ENCODE results near the gene KLHL42.
A peak's percentile ranks its signal among the peaks of the same experiment; 100 is the strongest.

KLHL42 gene

GRCh38 chr12:27780612-27781408, 777 bp downstream of the KLHL42 start:
- DNase-seq = no peak

- no peak for DNase-seq
Observed at GRCh38 chr12:27781680-27782079, 1.6 kb downstream of the KLHL42 start.

- no peak for DNase-seq
Observed at GRCh38 chr12:27782481-27782880, 2.4 kb downstream of the KLHL42 start.

- peak; percentile 32 for DNase-seq
Observed at GRCh38 chr12:27785882-27786570, 6.0 kb downstream of the KLHL42 start.

GRCh38 chr12:27787559-27787958, 7.5 kb downstream of the KLHL42 start:
- DNase-seq = no peak

GRCh38 chr12:27790179-27790578, 10.1 kb downstream of the KLHL42 start:
- DNase-seq = no peak

- no peak for DNase-seq
Observed at GRCh38 chr12:27794818-27795584, 15.0 kb downstream of the KLHL42 start.

GRCh38 chr12:27796128-27796527, 16.1 kb downstream of the KLHL42 start:
- DNase-seq = no peak

- DNase-seq = no peak
Observed at GRCh38 chr12:27797301-27798025, 17.4 kb downstream of the KLHL42 start.

GRCh38 chr12:27800819-27801218, 20.8 kb downstream of the KLHL42 start:
- DNase-seq = no peak

GRCh38 chr12:27801630-27802029, 21.6 kb downstream of the KLHL42 start:
- DNase-seq = no peak

- DNase-seq = no peak
Observed at GRCh38 chr12:27802511-27802910, 22.5 kb downstream of the KLHL42 start.

- DNase-seq = no peak
Observed at GRCh38 chr12:27802936-27803335, 22.9 kb downstream of the KLHL42 start.

- no peak for DNase-seq
Observed at GRCh38 chr12:27805238-27805637, 25.2 kb downstream of the KLHL42 start.

GRCh38 chr12:27806259-27806658, 26.2 kb downstream of the KLHL42 start:
- DNase-seq = no peak

GRCh38 chr12:27807063-27807703, 27.1 kb downstream of the KLHL42 start:
- DNase-seq = no peak

GRCh38 chr12:27808841-27809240, 28.8 kb downstream of the KLHL42 start:
- DNase-seq = no peak

GRCh38 chr12:27810756-27811155, 30.7 kb downstream of the KLHL42 start:
- DNase-seq = no peak

- no peak for DNase-seq
Observed at GRCh38 chr12:27812502-27812901, 32.5 kb downstream of the KLHL42 start.

- DNase-seq = no peak
Observed at GRCh38 chr12:27814411-27814810, 34.4 kb downstream of the KLHL42 start.

- DNase-seq = no peak
Observed at GRCh38 chr12:27814851-27815591, 35.0 kb downstream of the KLHL42 start.

GRCh38 chr12:27817766-27818165, 37.7 kb downstream of the KLHL42 start:
- no peak for DNase-seq

All from NCI-H748 treated with DMSO at 0.1 percent for 48 hours (cell line).